ENCODE measurements around the gene TIMM17A. TPM values are rescaled to one million over a fixed set of nuclear protein-coding genes. Genes with fewer than 3 reads are reported as not detected.

Gene TIMM17A
- total RNA-seq, 1 donor from 2014 or later = 45.7 TPM

DNA sequence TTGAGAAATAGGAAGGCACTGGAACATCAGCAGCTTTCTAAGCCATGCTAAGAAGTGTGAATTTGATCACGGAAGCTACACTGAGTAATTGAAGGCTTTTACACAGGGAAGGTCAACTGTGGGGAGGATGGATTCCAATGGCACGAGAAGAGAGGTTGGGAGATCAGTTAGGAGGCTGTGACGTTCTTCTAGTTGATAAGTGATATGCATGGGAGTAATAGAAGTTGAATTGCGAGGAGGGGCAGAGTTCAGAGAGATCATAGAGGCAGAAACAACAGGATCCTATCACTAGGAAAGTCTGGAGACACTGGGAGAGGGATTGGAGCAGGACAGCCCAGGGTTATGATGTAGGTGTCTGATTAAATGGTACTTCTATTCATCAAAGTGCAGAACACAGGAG lies 25.2 kb upstream of the TIMM17A start:
- no peak for DNase-seq (ENCODE audit: low spot score)
- H3K4me3 Mint-ChIP-seq (ENCODE audit: unreplicated experiment) = no peak overlapping the region
- no peaks in the 10 kb centered on the region for H3K36me3 Mint-ChIP-seq (ENCODE audit: low read depth, unreplicated experiment)
- no peak overlapping the region for H3K27ac Mint-ChIP-seq (ENCODE audit: unreplicated experiment)
- no peaks in the 10 kb centered on the region for H3K9me3 Mint-ChIP-seq (ENCODE audit: unreplicated experiment)
- H3K4me1 Mint-ChIP-seq (ENCODE audit: unreplicated experiment) = no peaks in the 10 kb centered on the region
- H3K27me3 Mint-ChIP-seq (ENCODE audit: unreplicated experiment) = no peaks in the 10 kb centered on the region
- TF ChIP-seq, protein P1, sequence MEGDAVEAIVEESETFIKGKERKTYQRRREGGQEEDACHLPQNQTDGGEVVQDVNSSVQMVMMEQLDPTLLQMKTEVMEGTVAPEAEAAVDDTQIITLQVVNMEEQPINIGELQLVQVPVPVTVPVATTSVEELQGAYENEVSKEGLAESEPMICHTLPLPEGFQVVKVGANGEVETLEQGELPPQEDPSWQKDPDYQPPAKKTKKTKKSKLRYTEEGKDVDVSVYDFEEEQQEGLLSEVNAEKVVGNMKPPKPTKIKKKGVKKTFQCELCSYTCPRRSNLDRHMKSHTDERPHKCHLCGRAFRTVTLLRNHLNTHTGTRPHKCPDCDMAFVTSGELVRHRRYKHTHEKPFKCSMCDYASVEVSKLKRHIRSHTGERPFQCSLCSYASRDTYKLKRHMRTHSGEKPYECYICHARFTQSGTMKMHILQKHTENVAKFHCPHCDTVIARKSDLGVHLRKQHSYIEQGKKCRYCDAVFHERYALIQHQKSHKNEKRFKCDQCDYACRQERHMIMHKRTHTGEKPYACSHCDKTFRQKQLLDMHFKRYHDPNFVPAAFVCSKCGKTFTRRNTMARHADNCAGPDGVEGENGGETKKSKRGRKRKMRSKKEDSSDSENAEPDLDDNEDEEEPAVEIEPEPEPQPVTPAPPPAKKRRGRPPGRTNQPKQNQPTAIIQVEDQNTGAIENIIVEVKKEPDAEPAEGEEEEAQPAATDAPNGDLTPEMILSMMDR (IDR thresholded peaks at IDR 0.05; ENCODE audit: unreplicated experiment) = no peak

DNA sequence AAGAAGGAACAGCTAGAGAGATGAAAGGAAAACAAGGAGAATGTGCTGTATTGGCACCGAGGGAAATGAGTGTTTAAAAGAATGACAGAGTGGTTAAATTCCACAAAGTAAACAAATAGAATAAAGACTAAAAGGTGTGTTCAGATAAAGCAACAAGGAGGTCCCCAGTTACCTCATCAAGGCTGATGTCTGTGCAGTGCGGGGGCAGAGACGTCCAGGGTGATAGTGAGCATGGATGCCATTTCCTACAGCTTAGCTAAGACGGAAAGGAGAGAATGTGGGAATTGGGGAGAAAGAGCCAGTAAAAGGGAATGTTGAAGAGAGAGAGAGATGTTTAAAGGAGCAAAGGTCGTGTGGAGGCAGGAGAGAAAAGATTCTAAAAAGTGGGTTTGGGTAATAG lies 24.5 kb upstream of the TIMM17A start:
- Mint-ChIP-seq H3K9me3 (ENCODE audit: unreplicated experiment) (no peaks in the 10 kb centered on the region), H3K4me3 (ENCODE audit: unreplicated experiment) (no peak overlapping the region), H3K4me1 (ENCODE audit: unreplicated experiment) (no peaks in the 10 kb centered on the region), H3K36me3 (ENCODE audit: low read depth, unreplicated experiment) (no peaks in the 10 kb centered on the region), H3K27me3 (ENCODE audit: unreplicated experiment) (no peaks in the 10 kb centered on the region), H3K27ac (ENCODE audit: unreplicated experiment) (no peak overlapping the region)
- no peak for DNase-seq (ENCODE audit: low spot score)
- TF ChIP-seq, protein P1 (IDR thresholded peaks at IDR 0.05; ENCODE audit: unreplicated experiment) = no peak

DNA sequence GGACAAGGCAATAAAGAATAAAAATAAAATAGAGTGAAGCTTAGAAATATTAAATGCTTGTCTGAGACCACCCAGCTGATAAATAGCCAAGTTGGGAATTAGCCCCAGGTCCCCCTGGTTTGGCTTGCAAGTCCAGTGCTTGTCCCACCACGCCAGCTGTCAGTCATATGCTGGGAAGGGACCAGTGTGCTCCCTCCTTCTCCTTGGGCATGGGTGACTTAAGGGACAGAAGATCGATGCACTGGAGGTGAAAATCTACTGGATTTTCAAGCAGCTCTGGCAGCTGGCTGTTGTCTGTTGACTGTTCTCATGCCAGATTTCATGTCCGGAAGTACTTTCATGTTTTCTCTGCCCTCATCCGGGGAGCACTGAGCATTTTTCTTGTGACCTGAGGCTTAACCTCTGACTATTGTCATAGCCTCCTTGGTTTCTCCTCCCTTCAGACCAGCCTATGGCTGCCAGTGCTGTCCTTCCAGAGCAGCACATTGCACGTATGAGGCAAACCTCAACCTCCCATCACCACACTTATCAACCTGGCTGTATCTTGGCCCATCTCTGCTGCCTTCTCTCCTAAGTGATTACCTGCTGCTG lies 21.4 kb upstream of the TIMM17A start:
- no peak for DNase-seq (ENCODE audit: low spot score)
- H3K9me3 Mint-ChIP-seq (ENCODE audit: unreplicated experiment) = no peaks in the 10 kb centered on the region

DNA sequence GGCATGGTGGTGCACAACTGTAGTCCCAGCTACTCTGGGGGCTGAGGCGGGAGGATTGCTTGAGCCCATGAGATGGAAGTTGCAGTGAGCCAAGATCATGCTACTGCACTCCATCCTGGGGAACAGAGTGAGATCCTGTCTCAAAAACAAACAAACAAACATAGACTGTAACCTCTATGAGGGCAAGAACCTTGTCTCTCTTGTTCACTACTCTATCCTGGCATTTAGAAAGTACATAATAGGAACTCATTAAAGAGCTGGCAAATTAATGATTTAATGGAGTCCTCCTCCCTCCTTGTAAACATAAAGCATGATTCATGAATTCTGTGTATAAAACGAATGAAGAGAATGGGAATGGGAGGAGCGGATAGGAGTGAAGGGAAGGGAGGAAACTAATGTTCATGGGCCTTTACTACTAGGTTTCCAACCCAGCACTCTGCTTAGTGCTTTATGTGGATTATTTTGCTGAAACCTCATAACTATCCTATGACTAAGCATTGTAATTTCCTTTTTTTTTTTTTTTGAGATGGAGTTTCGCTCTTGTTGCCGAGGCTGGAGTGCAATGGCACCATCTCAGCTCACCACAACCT lies 17.6 kb upstream of the TIMM17A start:
- no peaks in the 10 kb centered on the region for H3K36me3 Mint-ChIP-seq (ENCODE audit: low read depth, unreplicated experiment)
- no peak overlapping the region for H3K4me3 Mint-ChIP-seq (ENCODE audit: unreplicated experiment)
- no peak for DNase-seq (ENCODE audit: low spot score)
- no peaks in the 10 kb centered on the region for H3K27me3 Mint-ChIP-seq (ENCODE audit: unreplicated experiment)
- TF ChIP-seq, protein P1 (IDR thresholded peaks at IDR 0.05; ENCODE audit: unreplicated experiment) = no peak
- peaks cover 11% of the 10 kb centered on the region for H3K4me1 Mint-ChIP-seq (ENCODE audit: unreplicated experiment)
- H3K27ac Mint-ChIP-seq (ENCODE audit: unreplicated experiment) = no peak overlapping the region
- no peaks in the 10 kb centered on the region for H3K9me3 Mint-ChIP-seq (ENCODE audit: unreplicated experiment)

More for the DNA sequence above, 21.4 kb upstream of the TIMM17A start:
- H3K4me3 Mint-ChIP-seq (ENCODE audit: unreplicated experiment) = no peak overlapping the region
- H3K4me1 Mint-ChIP-seq (ENCODE audit: unreplicated experiment) = no peaks in the 10 kb centered on the region
- H3K36me3 Mint-ChIP-seq (ENCODE audit: low read depth, unreplicated experiment) = no peaks in the 10 kb centered on the region
- no peaks in the 10 kb centered on the region for H3K27me3 Mint-ChIP-seq (ENCODE audit: unreplicated experiment)
- no peak overlapping the region for H3K27ac Mint-ChIP-seq (ENCODE audit: unreplicated experiment)
- TF ChIP-seq, protein P1 (IDR thresholded peaks at IDR 0.05; ENCODE audit: unreplicated experiment) = no peak

DNA sequence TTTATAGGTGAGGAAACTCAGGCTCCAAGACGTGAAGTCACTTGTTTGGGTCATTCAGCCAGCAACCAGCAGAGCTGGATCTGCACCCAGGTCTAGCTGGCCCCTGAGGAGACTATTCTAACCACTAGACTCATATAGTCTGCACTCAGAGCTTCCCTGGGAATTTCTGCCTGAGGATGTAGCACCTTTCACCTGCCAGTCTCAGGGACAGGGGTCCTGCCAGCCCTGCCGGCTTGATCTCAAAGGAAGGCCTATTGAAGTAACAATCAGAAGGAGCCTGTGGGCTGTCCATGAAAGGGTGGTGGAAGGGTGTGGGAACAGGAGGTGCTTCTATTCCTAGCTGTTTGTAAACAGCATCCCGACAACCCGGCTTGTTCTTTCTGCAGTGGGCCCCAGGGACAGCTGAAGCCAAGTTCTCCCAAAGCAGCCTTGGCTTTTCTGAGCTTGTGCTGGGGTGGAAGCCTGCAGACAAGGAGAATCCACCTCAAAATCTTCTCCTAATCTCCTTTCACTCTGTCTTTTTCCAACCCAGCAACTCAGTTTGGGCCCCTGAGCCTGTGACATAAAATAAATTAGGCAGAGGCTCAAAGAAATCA lies 16.8 kb upstream of the TIMM17A start:
- Mint-ChIP-seq H3K27ac (ENCODE audit: unreplicated experiment) (no peak overlapping the region), H3K27me3 (ENCODE audit: unreplicated experiment) (no peaks in the 10 kb centered on the region), H3K36me3 (ENCODE audit: low read depth, unreplicated experiment) (no peaks in the 10 kb centered on the region), H3K9me3 (ENCODE audit: unreplicated experiment) (no peaks in the 10 kb centered on the region), H3K4me1 (ENCODE audit: unreplicated experiment) (peaks cover 11% of the 10 kb centered on the region), H3K4me3 (ENCODE audit: unreplicated experiment) (no peak overlapping the region)
- DNase-seq (ENCODE audit: low spot score) = no peak
- TF ChIP-seq, protein P1 (IDR thresholded peaks at IDR 0.05; ENCODE audit: unreplicated experiment) = no peak
